Measurements from ENCODE around the gene LSAMP.
"Not testable (repeated sequence)": the region's sequence is repeated elsewhere in the genome, so short reads cannot be mapped to it uniquely, and the experiment has no call there.

Gene LSAMP

GRCh38 chr3:116087426-116087825, 357.9 kb downstream of the LSAMP start:
- no peak for DNase-seq

- DNase-seq: no peak
These were observed 360.1 kb downstream of the LSAMP start for GRCh38 chr3:116084999-116085791.

GRCh38 chr3:116083683-116084082, 361.6 kb downstream of the LSAMP start:
- no peak for DNase-seq

DNA sequence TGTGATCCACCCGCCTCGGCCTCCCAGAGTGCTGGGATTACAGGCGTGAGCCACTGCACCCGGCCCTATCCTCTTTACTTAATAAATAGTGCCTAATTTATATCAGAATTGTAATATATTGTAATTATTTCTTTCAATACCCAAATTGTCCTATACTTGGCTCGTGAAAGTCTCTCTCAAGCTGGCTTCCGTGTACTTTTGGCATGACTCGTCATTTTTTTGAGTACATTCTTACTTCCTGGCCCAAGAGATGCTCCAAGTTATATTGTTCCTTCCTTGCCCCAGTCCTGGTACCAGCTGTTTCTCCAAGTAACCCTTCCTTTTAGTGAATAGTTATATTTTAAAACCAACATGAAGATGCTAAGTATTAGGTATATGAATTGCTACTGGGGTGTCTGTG, 366.7 kb downstream of the LSAMP start:
- DNase-seq: no peak

DNA sequence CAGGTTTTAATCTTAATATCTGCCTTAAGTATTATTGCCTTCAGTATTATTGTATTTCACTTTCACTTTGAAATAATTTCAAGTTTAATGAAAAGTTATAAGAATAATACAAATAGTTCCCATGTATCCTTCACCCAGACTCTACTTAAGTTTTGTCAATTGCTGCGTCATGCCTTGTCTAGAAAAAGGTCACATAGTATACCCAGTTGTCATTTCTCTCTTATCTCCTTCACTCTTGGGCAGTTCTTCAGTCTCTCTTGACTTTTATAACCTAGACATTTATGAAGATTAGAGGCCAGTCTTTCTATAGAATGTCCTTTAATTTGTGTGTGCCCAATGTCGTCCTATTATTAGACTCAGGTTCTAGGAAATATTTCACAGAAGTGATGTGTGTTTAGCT, 367.7 kb downstream of the LSAMP start:
- no peak for DNase-seq

DNA sequence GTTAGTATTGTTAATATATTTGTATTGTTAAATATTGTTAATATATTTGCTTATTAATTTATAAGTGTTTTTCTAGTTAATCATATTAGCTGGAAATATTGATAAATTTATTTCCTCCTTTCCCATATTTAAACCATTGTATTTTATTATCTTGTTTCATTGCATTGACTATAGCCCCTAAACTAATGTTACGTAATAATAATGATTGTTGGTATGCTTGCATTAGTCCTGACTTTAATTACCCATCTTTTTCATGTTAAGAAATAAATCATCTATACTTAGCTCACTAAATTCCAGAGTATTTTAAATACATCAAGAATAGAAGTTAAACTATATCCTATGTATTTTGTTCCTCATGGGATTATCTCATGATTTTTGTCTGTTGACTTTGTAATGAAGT, 368.2 kb downstream of the LSAMP start:
- DNase-seq: no peak

DNA sequence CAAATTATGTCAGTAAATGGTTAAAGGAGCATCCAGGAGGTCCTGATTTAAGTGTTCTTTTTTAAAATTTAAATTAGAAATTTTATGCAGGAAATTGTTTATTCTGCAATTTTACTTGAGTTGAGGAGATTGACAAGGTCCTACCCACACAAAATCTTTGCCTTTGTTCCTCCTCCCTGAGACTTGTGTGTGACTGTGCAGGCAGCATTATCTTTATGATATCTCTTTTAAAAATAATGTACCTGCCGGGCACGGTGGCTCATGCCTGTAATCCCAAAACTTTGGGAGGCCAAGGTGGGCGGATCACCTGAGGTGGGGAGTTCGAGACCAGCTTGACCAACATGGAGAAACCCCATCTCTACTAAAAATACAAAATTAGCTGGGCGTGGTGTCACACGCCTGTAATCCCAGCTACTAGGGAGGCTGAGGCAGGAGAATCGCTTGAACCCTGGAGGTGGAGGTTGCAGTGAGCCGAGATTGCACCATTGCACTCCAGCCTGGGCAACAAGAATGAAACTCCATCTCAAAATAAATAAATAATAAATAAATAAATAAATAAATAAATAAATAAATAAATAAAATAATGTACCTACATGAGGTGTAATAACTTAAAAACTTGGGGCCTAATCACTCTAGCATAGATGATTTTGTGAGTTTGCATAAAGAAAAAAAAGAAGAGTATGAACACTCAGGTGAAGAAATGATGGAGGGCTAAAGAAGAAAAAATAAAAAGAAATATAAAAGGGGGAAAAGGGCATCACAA, 374.6 kb downstream of the LSAMP start:
- DNase-seq: not testable (repeated sequence)

DNA sequence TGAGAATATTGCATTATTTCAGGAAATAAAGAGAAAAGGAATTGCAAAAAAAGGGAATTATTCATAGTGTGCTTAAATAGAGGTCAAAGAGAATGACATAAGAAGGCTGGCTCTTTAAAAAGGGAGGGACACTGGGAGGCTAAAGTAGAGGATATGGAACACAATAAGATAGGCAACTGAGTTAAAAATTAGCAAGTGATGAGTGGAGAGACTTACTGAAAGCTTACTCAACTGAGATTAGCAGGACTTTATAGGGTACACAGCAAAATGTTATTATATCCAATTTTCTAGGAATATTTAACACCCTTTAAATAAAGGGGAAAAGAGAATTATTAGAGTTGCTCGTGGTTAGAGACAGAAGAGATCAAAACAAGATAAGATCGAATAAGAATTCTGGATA, 375.2 kb downstream of the LSAMP start:
- no peak for DNase-seq

DNA sequence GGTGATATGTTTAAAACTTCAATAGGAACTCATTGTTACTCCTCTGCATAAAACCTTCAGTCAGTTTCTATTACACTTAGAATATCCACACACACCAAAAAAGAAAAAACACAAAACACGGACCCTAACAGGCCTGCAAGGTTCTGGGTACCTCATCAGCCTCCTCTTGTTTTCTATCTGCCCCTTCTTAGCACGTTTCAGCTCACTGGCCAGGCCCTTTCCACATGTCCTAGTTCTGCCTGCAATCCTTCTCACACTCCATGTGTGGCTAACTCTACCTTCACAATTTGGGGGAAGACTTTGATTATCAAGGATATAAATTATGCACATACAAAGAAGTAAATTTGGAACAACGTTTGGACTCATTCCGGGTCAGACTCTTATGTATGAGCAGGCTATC, 376.3 kb downstream of the LSAMP start:
- DNase-seq: no peak

DNA sequence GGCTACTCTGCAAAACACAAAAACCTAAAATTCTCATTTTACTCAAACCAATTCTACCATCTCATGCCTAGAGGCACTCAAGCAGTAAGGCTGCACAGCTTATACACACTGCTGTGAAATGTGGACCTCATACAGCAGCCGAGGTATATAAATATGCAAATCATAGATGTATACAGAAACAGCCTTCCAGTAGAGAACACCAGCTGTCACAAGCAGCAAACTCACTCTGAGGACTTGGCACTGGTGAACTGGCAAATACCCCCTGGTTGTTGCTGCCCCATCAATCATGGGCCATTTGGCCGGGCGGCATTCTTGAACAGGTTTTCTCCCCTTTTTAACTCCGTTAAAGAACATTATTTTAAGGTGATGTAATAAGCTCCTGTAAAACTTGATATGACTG, 378.0 kb downstream of the LSAMP start:
- peak; percentile 47 for DNase-seq

DNA sequence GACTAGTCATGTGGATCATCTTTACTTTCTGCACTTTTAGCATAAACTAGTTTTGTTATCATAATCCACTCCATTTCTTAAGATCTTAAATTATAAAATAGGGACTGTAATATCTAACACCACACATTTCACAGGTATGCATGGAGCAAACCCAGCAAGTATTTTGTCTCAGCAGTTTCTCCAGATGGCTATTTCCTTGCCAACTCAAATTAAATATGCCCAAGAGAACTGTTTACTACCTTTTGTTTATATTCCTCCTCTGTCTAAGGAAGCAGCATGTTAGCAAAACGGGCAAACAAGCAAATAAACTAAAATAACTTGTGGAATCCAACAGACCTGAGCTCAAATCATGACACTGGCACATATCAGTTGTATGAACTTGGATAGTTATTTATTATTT, 379.8 kb downstream of the LSAMP start:
- no peak for DNase-seq

DNA sequence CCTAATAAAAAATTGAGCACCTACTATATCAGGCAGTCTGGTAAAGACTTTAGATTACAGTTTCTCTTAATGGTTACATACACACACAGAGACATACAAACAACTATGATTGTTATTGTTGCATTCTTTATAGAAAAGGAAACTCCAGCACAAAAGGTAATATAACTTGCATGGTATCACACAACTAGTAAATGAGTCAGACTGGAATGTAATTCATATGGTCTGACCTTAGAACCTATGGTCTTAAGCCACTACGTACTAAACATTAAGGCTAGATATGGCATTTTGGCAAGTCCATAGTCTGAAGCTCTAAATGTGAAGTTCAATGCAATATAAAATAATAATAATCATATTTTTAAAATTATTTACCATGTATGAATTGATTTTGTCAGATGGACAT, 380.6 kb downstream of the LSAMP start:
- DNase-seq: no peak

GRCh38 chr3:116059421-116060096, 385.7 kb downstream of the LSAMP start:
- no peak for DNase-seq

DNA sequence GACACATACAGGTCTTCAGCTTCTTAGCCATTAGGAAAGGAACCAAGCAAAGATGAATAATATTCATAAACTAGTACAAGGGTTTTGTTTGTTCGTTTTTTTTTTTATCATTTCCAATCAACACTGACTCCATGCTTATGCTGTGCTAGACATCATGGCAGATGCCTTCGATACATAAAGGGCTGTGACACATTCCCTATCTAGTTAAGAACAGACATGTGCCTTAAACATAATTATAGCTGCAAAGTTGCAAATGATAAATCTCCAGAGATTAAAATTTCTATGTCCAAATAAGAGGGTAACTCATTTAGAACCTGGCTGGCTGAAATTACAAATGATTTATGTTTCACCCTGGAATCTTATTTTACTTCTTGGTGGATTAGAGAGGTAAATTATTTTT, 386.4 kb downstream of the LSAMP start:
- no peak for DNase-seq

GRCh38 chr3:116057400-116058006, 387.8 kb downstream of the LSAMP start:
- DNase-seq: no peak

DNA sequence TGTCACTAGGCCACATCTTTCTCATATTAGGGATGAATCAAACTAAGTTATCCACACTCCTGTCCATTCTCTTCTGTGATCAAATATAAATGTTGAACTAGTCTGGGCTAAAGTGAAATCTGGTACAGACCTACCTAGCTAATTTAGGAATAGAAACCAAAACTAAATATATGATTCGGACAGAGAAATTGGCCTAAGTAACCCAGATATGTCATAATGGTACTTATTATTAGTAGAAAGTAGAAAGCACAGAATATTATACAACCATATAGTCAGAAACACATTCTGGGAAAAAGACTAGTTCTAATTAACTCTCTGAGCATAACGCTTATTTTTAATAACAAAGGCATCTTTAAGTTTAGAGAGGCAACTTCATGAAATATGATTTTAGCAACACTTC, 389.0 kb downstream of the LSAMP start:
- no peak for DNase-seq

DNA sequence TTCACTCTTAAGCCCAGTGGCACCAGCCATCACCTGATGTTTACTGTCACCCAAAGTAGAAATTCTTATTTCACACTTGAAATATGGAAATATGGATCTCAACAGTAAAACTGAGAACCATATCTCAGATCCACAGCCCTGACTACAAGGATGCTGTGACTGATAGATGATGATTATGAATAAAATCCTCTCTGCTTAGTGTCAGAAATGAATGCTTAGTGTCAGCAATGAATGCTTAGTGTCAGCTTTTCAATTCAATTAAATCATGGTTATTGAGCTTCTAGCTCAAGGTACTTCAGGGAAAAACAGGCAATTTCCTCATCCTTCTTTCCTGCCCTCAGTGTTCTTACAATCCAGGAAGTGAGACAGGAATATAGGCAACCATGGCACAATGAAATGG, 392.3 kb downstream of the LSAMP start:
- DNase-seq: no peak

- no peak for DNase-seq
These were observed 392.7 kb downstream of the LSAMP start for GRCh38 chr3:116052602-116053001.

DNA sequence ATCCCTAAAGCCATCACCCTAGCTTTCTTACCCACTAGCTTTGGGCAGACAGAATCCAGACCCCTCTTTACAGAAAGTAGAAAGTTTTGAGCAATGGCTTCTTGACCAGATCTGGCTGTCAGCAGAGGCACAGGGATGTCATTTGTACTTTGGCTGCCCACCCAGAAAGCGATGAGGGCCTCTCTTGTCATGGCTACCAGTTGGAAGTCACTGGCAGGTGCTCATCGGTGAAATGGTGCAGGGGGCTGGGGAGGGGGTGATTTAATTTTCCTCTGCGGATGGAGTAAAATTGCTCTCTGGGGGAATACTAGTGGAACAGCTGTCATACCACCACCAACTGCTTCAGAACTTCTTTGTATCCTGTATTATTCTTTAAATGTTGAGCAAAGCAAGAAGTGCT, 393.7 kb downstream of the LSAMP start:
- no peak for DNase-seq

DNA sequence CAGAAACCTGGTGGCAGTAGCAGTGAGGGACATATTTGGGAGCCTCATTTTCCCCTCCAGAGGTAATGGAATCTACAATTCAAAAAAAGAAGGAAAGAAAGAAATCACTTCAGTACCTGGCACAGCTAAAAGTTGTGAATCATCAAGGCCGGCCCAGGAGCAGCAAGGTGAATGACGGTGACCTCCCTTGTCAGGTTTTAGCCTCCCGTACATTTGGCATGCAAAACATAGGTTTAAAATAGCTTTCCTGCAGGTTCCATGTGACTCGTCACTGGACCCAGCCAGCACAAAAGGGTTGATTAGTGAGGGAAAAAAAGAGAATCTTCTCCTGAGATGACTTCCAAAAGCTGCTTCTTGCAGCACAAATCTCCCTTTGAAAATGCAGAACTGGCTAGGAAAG, 394.2 kb downstream of the LSAMP start:
- no peak for DNase-seq

DNA sequence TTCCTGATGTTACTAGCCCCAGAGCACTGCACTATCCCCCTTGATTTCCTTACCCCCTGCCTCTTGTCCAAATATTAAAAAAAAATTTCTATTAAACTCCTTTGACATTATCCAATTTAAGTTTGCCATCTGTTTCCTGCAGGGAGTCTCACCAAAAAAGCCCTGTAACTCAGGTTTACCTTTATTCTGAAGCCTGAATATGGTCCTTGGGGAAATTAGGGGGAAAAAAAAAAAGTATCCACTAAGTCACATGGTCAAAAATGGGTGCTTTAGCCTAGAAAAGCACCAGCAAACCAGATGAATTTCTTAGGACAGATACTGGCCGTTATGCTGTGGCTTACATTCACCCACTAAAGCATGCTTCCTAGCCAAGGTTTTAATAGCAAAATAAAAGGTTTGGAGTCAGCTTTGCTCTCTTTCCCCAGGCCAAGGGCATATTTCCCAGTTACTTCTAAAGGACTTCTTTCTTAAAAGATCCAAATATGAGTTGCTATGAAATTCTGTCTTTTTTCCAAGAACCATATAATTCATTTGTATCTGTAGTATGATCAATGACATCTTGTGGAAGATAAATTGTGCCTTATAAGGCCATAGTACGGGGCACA, 394.9 kb downstream of the LSAMP start:
- no peak for DNase-seq

- DNase-seq: no peak
These were observed 396.3 kb downstream of the LSAMP start for GRCh38 chr3:116048991-116049390.

DNA sequence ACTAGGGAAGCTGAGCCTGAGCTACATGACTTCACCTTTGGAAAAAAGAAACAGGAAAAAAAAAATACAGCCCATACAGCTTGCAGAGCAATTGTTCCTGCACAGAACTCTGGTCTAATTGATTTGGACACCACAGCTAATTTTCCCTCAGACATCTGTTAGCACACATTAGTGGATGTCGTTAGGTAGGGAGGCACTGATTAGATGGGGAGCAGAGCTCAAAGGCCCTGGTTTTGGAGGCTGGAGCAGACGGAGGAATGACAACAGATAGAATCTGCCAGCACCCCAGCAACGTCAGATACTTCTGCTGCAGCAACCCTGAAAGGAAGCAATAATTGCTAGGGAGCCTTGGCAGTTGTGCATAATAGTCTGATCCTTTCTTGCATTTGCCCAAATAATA, 398.9 kb downstream of the LSAMP start:
- no peak for DNase-seq

All from NCI-H524 treated with DMSO at 0.1 percent for 48 hours (cell line).